BLaER1 (cell line): ENCODE data around the gene MAP4.

Experiments used
- H3K27ac ChIP-seq: shearing (Covaris generic); formaldehyde crosslinking; 2 replicates; pipeline ENCODE4 v1.8.1; 2022
- H3K27me3 ChIP-seq: shearing (Covaris generic); formaldehyde crosslinking; 2 replicates; pipeline ENCODE4 v1.8.1; 2022
- H3K36me3 ChIP-seq: shearing (Covaris generic); formaldehyde crosslinking; 2 replicates; pipeline ENCODE4 v1.8.1; 2022
- H3K4me1 ChIP-seq: shearing (Covaris generic); formaldehyde crosslinking; 2 replicates; pipeline ENCODE4 v1.8.1; 2022
- H3K4me2 ChIP-seq: shearing (Covaris generic); formaldehyde crosslinking; 2 replicates; pipeline ENCODE4 v1.8.1; 2022
- H3K4me3 ChIP-seq: shearing (Covaris generic); formaldehyde crosslinking; 2 replicates; pipeline ENCODE4 v1.8.1; 2022
- H3K9ac ChIP-seq: shearing (Covaris generic); formaldehyde crosslinking; 2 replicates; pipeline ENCODE4 v1.8.1; 2022
- H3K9me3 ChIP-seq: shearing (Covaris generic); formaldehyde crosslinking; 2 replicates; pipeline ENCODE4 v1.8.1; 2022
- H4K20me1 ChIP-seq: shearing (Covaris generic); formaldehyde crosslinking; 2 replicates; pipeline ENCODE4 v1.8.1; 2022
- Cebpa-rat ChIP-seq: shearing (Covaris generic); IDR thresholded peaks from 2 replicates; pipeline ENCODE4 v1.8.1; 2022

MAP4 gene

GRCh38 chr3:48039487-48040190 is 23.4 kb upstream of the MAP4 start:
- H3K27ac ChIP-seq = no peak overlapping the region
- TF ChIP-seq Cebpa-rat = no peak
- no peaks in the 10 kb centered on the region for H3K27me3 ChIP-seq
- H3K9ac ChIP-seq = no peak overlapping the region
- 0 out of 2 replicates have a peak, but pooled peaks cover 4% of the 10 kb centered on the region for H3K36me3 ChIP-seq
- no peaks in the 10 kb centered on the region for H3K9me3 ChIP-seq
- no peak overlapping the region for H3K4me2 ChIP-seq
- H3K4me1 ChIP-seq = peaks cover 18% of the 10 kb centered on the region
- H3K4me3 ChIP-seq = no peak overlapping the region
- peaks cover 85% of the 10 kb centered on the region for H4K20me1 ChIP-seq

- Histone ChIP-seq H4K20me1 (peaks cover 91% of the 10 kb centered on the region), H3K4me2 (no peak overlapping the region)
Measured at GRCh38 chr3:48038971-48039481, 22.8 kb upstream of the MAP4 start.

GRCh38 chr3:48034000-48034516 is 17.8 kb upstream of the MAP4 start:
- Histone ChIP-seq H3K4me2 (peak overlapping the region; percentile 62), H3K4me1 (peaks cover 18% of the 10 kb centered on the region)
- TF ChIP-seq Cebpa-rat = no peak

More at GRCh38 chr3:48038971-48039481, 22.8 kb upstream of the MAP4 start:
- Histone ChIP-seq H3K27me3 (no peaks in the 10 kb centered on the region), H3K9ac (no peak overlapping the region), H3K27ac (no peak overlapping the region), H3K4me3 (no peak overlapping the region), H3K4me1 (peaks cover 24% of the 10 kb centered on the region), H3K9me3 (no peaks in the 10 kb centered on the region), H3K36me3 (0 out of 2 replicates have a peak, but pooled peaks cover 4% of the 10 kb centered on the region)
- no peak for TF ChIP-seq Cebpa-rat

GRCh38 chr3:48030188-48030587 is 14.0 kb upstream of the MAP4 start:
- Histone ChIP-seq H3K4me2 (no peak overlapping the region), H3K9ac (no peak overlapping the region), H3K27me3 (no peaks in the 10 kb centered on the region), H3K4me3 (no peak overlapping the region), H3K27ac (no peak overlapping the region), H3K4me1 (peaks cover 20% of the 10 kb centered on the region), H4K20me1 (peaks cover 84% of the 10 kb centered on the region), H3K36me3 (0 out of 2 replicates have a peak, but pooled peaks cover 10% of the 10 kb centered on the region), H3K9me3 (no peaks in the 10 kb centered on the region)
- TF ChIP-seq Cebpa-rat = no peak

More at GRCh38 chr3:48034000-48034516, 17.8 kb upstream of the MAP4 start:
- Histone ChIP-seq H3K9ac (0 out of 2 replicates have a peak overlapping the region, but pooled peaks have one; percentile 13), H4K20me1 (peaks cover 82% of the 10 kb centered on the region), H3K27ac (no peak overlapping the region), H3K27me3 (no peaks in the 10 kb centered on the region), H3K36me3 (0 out of 2 replicates have a peak, but pooled peaks cover 5% of the 10 kb centered on the region), H3K4me3 (no peak overlapping the region), H3K9me3 (no peaks in the 10 kb centered on the region)

GRCh38 chr3:48026951-48027908 is 11.0 kb upstream of the MAP4 start:
- Histone ChIP-seq H3K4me1 (0 out of 2 replicates have a peak, but pooled peaks cover 4% of the 10 kb centered on the region), H3K9me3 (no peaks in the 10 kb centered on the region), H3K9ac (no peak overlapping the region), H3K4me3 (no peak overlapping the region), H3K36me3 (0 out of 2 replicates have a peak, but pooled peaks cover 10% of the 10 kb centered on the region), H3K4me2 (no peak overlapping the region), H4K20me1 (peaks cover 84% of the 10 kb centered on the region), H3K27ac (no peak overlapping the region), H3K27me3 (no peaks in the 10 kb centered on the region)
- TF ChIP-seq Cebpa-rat = no peak

GRCh38 chr3:48026098-48026497 is 9.9 kb upstream of the MAP4 start:
- no peak for TF ChIP-seq Cebpa-rat
- Histone ChIP-seq H3K4me3 (no peak overlapping the region), H3K4me1 (0 out of 2 replicates have a peak, but pooled peaks cover 4% of the 10 kb centered on the region), H3K4me2 (no peak overlapping the region), H3K9ac (no peak overlapping the region), H3K27me3 (no peaks in the 10 kb centered on the region), H4K20me1 (peaks cover 80% of the 10 kb centered on the region), H3K36me3 (0 out of 2 replicates have a peak, but pooled peaks cover 10% of the 10 kb centered on the region), H3K9me3 (no peaks in the 10 kb centered on the region), H3K27ac (no peak overlapping the region)

- Histone ChIP-seq H3K4me1 (peaks cover 18% of the 10 kb centered on the region), H3K27ac (no peak overlapping the region), H4K20me1 (peaks cover 94% of the 10 kb centered on the region), H3K9ac (no peak overlapping the region), H3K4me2 (no peak overlapping the region), H3K4me3 (no peak overlapping the region), H3K9me3 (no peaks in the 10 kb centered on the region), H3K36me3 (0 out of 2 replicates have a peak, but pooled peaks cover 8% of the 10 kb centered on the region), H3K27me3 (no peaks in the 10 kb centered on the region)
- no peak for TF ChIP-seq Cebpa-rat
Measured at GRCh38 chr3:48024401-48024800, 8.2 kb upstream of the MAP4 start.

GRCh38 chr3:48023377-48023776 is 7.2 kb upstream of the MAP4 start:
- no peak overlapping the region for H3K27ac ChIP-seq
- no peak overlapping the region for H3K9ac ChIP-seq
- TF ChIP-seq Cebpa-rat = no peak
- no peaks in the 10 kb centered on the region for H3K9me3 ChIP-seq
- H3K4me3 ChIP-seq = no peak overlapping the region
- no peaks in the 10 kb centered on the region for H3K27me3 ChIP-seq
- H3K4me2 ChIP-seq = no peak overlapping the region
- H3K36me3 ChIP-seq = no peaks in the 10 kb centered on the region
- H4K20me1 ChIP-seq = peaks cover 93% of the 10 kb centered on the region
- H3K4me1 ChIP-seq = peaks cover 19% of the 10 kb centered on the region

GRCh38 chr3:48022178-48022577 is 6.0 kb upstream of the MAP4 start:
- Histone ChIP-seq H3K4me3 (no peak overlapping the region), H3K4me2 (no peak overlapping the region), H3K4me1 (peaks cover 26% of the 10 kb centered on the region), H4K20me1 (peaks cover 81% of the 10 kb centered on the region), H3K27me3 (no peaks in the 10 kb centered on the region), H3K9ac (no peak overlapping the region), H3K9me3 (no peaks in the 10 kb centered on the region), H3K27ac (no peak overlapping the region), H3K36me3 (peaks cover 5% of the 10 kb centered on the region; the same call in 1 of the 2 replicates)
- TF ChIP-seq Cebpa-rat = no peak
